ENCODE measurements around the gene CMTM4. TPM values are rescaled to one million over a fixed set of nuclear protein-coding genes. Genes with fewer than 3 reads are reported as not detected.

The CMTM4 gene
- total RNA-seq, 1 donor from 2014 or later = 10.4 TPM

DNA sequence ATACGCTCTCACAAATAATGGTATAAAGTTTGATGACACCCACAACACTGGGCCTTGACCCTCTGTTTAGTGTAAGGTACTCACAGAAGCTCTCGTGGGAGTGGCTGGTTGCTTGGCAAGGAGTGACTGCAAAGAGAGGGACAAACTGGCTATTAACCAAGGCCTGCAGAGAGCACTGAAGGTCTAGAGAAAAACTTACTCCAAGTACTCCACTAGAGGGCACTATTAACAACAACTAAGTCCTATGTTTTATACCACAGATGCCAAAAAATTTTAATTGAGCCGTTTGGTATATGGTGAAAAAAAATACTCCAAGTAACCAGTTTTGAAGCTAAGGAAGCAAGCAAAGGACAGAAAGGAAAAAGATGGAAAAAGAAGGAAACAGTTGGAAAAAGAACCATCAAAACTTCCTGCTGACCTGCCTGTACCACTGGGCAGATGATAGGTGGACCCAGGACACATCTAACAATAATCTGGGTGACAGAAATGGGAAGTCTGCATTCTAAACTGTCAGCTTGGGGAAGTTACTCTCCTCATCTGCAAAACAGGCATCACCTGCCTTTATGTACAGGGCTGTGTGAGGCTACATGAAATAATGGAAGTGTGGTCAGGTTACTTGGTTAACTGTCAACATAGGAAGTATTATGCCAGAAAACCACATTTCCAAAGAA lies 31.7 kb upstream of the CMTM4 start:
- H3K4me3 ChIP-seq (ENCODE audit: low read length in 3 of 3) = no peak overlapping the region
- peaks cover 2 to 13% (median 2%) of the 10 kb centered on the region in 3 donors for H3K4me1 ChIP-seq (ENCODE audit: control insufficient read depth in 3 of 3, insufficient read depth in 3 of 3, low read length in 3 of 3)
- no peaks in the 10 kb centered on the region for H3K9me3 ChIP-seq (ENCODE audit: control insufficient read depth in 3 of 3, low read length in 3 of 3)
- H3K27ac ChIP-seq (ENCODE audit: low read depth, low read length) = no peak overlapping the region
- peaks cover 63 to 89% (median 85%) of the 10 kb centered on the region in 3 donors for H3K36me3 ChIP-seq (ENCODE audit: control insufficient read depth in 3 of 3, insufficient read depth in 3 of 3, low read length in 3 of 3)
- H3K9ac ChIP-seq (ENCODE audit: low read depth in 1 of 3, low read length in 3 of 3) = no peak overlapping the region
- no peaks in the 10 kb centered on the region for H3K27me3 ChIP-seq (ENCODE audit: control insufficient read depth in 3 of 3, insufficient read depth in 3 of 3, low read length in 3 of 3)

DNA sequence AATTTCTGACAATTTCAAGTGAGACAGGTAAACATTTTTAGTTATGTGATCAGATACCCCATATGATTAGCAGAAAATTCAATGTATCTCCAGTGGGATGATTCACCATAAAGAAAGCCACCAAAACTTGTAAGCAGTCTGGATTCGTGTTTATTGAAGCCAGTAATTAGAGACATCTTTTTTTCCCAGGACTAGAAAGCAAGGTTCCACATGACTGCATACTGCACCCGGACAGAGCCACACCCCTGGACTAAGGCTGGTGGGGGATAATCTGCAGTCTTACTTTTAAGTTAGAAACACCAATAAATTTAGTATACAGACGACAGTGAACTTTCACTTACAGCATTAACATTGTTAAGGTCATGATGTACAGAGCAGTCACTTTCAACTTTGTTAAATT lies 24.2 kb upstream of the CMTM4 start:
- Histone ChIP-seq H3K27ac (ENCODE audit: low read depth, low read length) (no peak overlapping the region), H3K9me3 (ENCODE audit: control insufficient read depth in 3 of 3, low read length in 3 of 3) (no peaks in the 10 kb centered on the region), H3K4me1 (ENCODE audit: control insufficient read depth in 3 of 3, insufficient read depth in 3 of 3, low read length in 3 of 3) (no peaks in the 10 kb centered on the region), H3K27me3 (ENCODE audit: control insufficient read depth in 3 of 3, insufficient read depth in 3 of 3, low read length in 3 of 3) (no peaks in the 10 kb centered on the region), H3K9ac (ENCODE audit: low read depth in 1 of 3, low read length in 3 of 3) (no peak overlapping the region), H3K36me3 (ENCODE audit: control insufficient read depth in 3 of 3, insufficient read depth in 3 of 3, low read length in 3 of 3) (peaks cover 25 to 49% (median 43%) of the 10 kb centered on the region in 3 donors), H3K4me3 (ENCODE audit: low read length in 3 of 3) (no peak overlapping the region)

DNA sequence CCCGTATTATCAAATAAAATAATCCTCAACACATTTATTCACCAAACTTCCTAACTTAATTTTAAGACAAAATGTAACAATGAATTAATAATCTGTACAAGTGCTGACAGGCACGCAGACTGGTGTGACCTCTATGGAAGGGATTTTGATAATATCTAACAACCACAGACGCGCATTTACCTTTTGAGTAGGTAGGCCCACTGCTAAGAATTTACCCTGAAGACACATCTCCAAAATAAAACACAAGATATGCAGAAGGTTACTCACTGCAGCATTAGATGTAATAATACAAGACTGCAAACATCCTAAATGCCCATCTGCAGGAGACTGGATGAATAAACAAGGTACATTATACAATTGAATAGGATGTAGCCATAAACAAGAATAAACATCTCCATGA lies 22.7 kb upstream of the CMTM4 start:
- H3K4me1 ChIP-seq (ENCODE audit: control insufficient read depth in 3 of 3, insufficient read depth in 3 of 3, low read length in 3 of 3) = peaks cover 0 to 6% (median 2%) of the 10 kb centered on the region in 3 donors
- H3K4me3 ChIP-seq (ENCODE audit: low read length in 3 of 3) = no peak overlapping the region
- no peak overlapping the region for H3K27ac ChIP-seq (ENCODE audit: low read depth, low read length)
- no peaks in the 10 kb centered on the region for H3K27me3 ChIP-seq (ENCODE audit: control insufficient read depth in 3 of 3, insufficient read depth in 3 of 3, low read length in 3 of 3)
- peaks cover 16 to 36% (median 27%) of the 10 kb centered on the region in 3 donors for H3K36me3 ChIP-seq (ENCODE audit: control insufficient read depth in 3 of 3, insufficient read depth in 3 of 3, low read length in 3 of 3)
- H3K9ac ChIP-seq (ENCODE audit: low read depth in 1 of 3, low read length in 3 of 3) = no peak overlapping the region
- no peaks in the 10 kb centered on the region for H3K9me3 ChIP-seq (ENCODE audit: control insufficient read depth in 3 of 3, low read length in 3 of 3)

DNA sequence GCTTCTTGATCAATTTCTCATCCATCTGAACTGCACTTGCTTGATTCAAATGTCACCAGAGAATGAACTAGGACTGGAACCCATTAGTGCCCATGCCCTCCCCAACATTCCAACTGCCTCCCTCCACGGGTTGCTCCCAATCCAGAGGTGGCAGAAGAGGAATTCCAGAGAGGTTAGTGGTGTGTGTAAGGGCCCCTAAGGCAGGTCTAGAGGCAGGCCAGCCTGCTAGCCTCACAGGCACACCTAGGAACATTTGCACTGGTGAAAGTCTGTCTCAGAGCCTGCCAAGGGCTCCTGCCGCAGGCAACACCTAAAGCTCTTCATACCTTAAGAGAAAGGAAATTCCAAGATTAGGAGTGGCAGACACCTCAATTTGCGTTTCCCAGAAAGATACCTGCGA lies 21.2 kb upstream of the CMTM4 start:
- Histone ChIP-seq H3K27me3 (ENCODE audit: control insufficient read depth in 3 of 3, insufficient read depth in 3 of 3, low read length in 3 of 3) (no peaks in the 10 kb centered on the region), H3K36me3 (ENCODE audit: control insufficient read depth in 3 of 3, insufficient read depth in 3 of 3, low read length in 3 of 3) (peaks cover 3 to 21% (median 13%) of the 10 kb centered on the region in 3 donors)

GRCh38 chr16:66717112-66717675 lies 20.7 kb upstream of the CMTM4 start:
- H3K4me3 ChIP-seq (ENCODE audit: low read length in 3 of 3) = no peak overlapping the region
- no peak overlapping the region for H3K27ac ChIP-seq (ENCODE audit: low read depth, low read length)
- no peaks in the 10 kb centered on the region for H3K27me3 ChIP-seq (ENCODE audit: control insufficient read depth in 3 of 3, insufficient read depth in 3 of 3, low read length in 3 of 3)
- peaks cover 7 to 16% (median 10%) of the 10 kb centered on the region in 3 donors for H3K4me1 ChIP-seq (ENCODE audit: control insufficient read depth in 3 of 3, insufficient read depth in 3 of 3, low read length in 3 of 3)
- H3K9ac ChIP-seq (ENCODE audit: low read depth in 1 of 3, low read length in 3 of 3) = no peak overlapping the region
- peaks cover 2 to 15% (median 8%) of the 10 kb centered on the region in 3 donors for H3K36me3 ChIP-seq (ENCODE audit: control insufficient read depth in 3 of 3, insufficient read depth in 3 of 3, low read length in 3 of 3)
- H3K9me3 ChIP-seq (ENCODE audit: control insufficient read depth in 3 of 3, low read length in 3 of 3) = no peaks in the 10 kb centered on the region

More for the DNA sequence above, 21.2 kb upstream of the CMTM4 start:
- no peak overlapping the region for H3K9ac ChIP-seq (ENCODE audit: low read depth in 1 of 3, low read length in 3 of 3)
- H3K4me1 ChIP-seq (ENCODE audit: control insufficient read depth in 3 of 3, insufficient read depth in 3 of 3, low read length in 3 of 3) = peaks cover 7 to 10% (median 8%) of the 10 kb centered on the region in 3 donors
- H3K4me3 ChIP-seq (ENCODE audit: low read length in 3 of 3) = no peak overlapping the region
- no peaks in the 10 kb centered on the region for H3K9me3 ChIP-seq (ENCODE audit: control insufficient read depth in 3 of 3, low read length in 3 of 3)
- H3K27ac ChIP-seq (ENCODE audit: low read depth, low read length) = no peak overlapping the region

DNA sequence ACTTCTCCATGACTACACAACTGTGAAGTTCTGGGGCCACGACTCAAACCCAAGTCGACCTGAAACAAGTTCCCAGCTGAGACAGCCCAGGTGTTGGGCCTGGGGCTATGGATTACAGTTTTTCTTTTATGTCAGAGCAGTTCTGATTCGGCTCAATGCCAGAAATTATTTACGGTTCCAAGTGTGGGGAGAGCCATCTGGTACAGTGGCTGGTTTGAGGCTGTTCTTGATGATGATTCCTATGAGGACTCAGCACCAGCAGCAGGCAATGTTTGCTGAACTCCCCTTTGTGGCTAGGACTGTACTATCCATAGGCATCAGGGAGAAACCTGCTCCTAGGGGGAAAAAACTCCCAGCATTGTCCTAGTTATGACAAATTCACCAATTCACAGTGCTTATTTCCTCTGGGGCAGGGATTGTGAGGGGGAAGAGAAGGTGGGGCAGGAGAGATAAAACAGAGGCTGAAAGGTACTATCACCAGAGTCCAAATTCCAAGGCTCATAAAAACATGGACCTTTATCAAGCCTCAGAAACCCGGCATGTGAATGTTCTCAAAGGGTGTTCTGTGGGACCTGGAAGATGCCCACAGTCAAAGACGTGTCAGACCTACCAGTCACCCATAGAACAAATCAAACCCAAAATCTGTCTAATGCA lies 18.2 kb upstream of the CMTM4 start:
- no peak overlapping the region for H3K9ac ChIP-seq (ENCODE audit: low read depth in 1 of 3, low read length in 3 of 3)
- H3K27ac ChIP-seq (ENCODE audit: low read depth, low read length) = no peak overlapping the region
- no peaks in the 10 kb centered on the region for H3K9me3 ChIP-seq (ENCODE audit: control insufficient read depth in 3 of 3, low read length in 3 of 3)
- H3K4me3 ChIP-seq (ENCODE audit: low read length in 3 of 3) = no peak overlapping the region
- no peaks in the 10 kb centered on the region for H3K27me3 ChIP-seq (ENCODE audit: control insufficient read depth in 3 of 3, insufficient read depth in 3 of 3, low read length in 3 of 3)
- H3K36me3 ChIP-seq (ENCODE audit: control insufficient read depth in 3 of 3, insufficient read depth in 3 of 3, low read length in 3 of 3) = peaks cover 2 to 7% (median 4%) of the 10 kb centered on the region in 3 donors
- H3K4me1 ChIP-seq (ENCODE audit: control insufficient read depth in 3 of 3, insufficient read depth in 3 of 3, low read length in 3 of 3) = peaks cover 7 to 16% (median 10%) of the 10 kb centered on the region in 3 donors

DNA sequence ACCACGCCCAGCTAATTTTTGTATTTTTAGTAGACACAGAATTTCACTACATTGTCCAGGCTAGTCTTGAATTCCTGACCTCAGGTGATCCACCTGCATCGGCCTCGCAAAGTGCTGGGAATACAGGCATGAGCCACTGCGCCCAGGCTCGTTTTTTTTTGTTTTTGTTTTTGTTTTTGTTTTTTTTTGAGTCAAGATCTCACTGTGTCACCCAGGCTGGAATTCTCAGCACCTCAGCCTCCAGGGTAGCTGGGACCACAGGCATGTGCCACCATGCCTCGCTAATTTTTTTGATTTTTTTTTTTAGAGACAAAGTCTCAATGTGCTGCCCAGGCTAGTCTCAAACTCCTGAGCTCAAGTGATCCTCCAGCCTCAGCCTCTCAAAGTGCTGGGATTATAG lies 17.5 kb upstream of the CMTM4 start:
- Histone ChIP-seq H3K27ac (ENCODE audit: low read depth, low read length) (no peak overlapping the region), H3K36me3 (ENCODE audit: control insufficient read depth in 3 of 3, insufficient read depth in 3 of 3, low read length in 3 of 3) (peaks cover 2 to 4% (median 4%) of the 10 kb centered on the region in 3 donors), H3K4me1 (ENCODE audit: control insufficient read depth in 3 of 3, insufficient read depth in 3 of 3, low read length in 3 of 3) (peaks cover 7 to 16% (median 10%) of the 10 kb centered on the region in 3 donors), H3K9me3 (ENCODE audit: control insufficient read depth in 3 of 3, low read length in 3 of 3) (no peaks in the 10 kb centered on the region), H3K4me3 (ENCODE audit: low read length in 3 of 3) (no peak overlapping the region), H3K9ac (ENCODE audit: low read depth in 1 of 3, low read length in 3 of 3) (no peak overlapping the region), H3K27me3 (ENCODE audit: control insufficient read depth in 3 of 3, insufficient read depth in 3 of 3, low read length in 3 of 3) (no peaks in the 10 kb centered on the region)

DNA sequence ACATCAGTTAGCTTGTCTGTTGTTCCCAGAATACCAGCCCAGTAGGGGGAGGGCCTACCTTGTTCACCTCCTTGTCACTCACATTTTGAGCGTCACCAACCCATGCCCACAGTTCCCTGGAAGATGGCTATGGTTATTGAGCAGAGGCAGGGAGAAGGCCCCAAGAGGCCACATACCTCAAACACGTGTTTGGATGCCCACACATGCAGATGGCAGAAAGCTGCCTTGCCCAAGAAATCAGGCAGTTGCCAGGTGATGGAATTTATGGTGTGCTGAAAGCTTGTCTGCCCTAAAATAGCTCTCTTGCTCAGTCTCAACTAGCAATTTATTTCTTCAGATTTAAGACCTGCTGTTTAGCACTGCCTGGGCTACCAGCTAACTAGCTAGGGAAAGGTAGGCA lies 16.5 kb upstream of the CMTM4 start:
- Histone ChIP-seq H3K27ac (ENCODE audit: low read depth, low read length) (no peak overlapping the region), H3K27me3 (ENCODE audit: control insufficient read depth in 3 of 3, insufficient read depth in 3 of 3, low read length in 3 of 3) (no peaks in the 10 kb centered on the region), H3K9me3 (ENCODE audit: control insufficient read depth in 3 of 3, low read length in 3 of 3) (no peaks in the 10 kb centered on the region), H3K9ac (ENCODE audit: low read depth in 1 of 3, low read length in 3 of 3) (no peak overlapping the region), H3K4me3 (ENCODE audit: low read length in 3 of 3) (no peak overlapping the region), H3K4me1 (ENCODE audit: control insufficient read depth in 3 of 3, insufficient read depth in 3 of 3, low read length in 3 of 3) (peaks cover 7 to 16% (median 10%) of the 10 kb centered on the region in 3 donors), H3K36me3 (ENCODE audit: control insufficient read depth in 3 of 3, insufficient read depth in 3 of 3, low read length in 3 of 3) (peaks cover 0 to 4% (median 0%) of the 10 kb centered on the region in 3 donors)

DNA sequence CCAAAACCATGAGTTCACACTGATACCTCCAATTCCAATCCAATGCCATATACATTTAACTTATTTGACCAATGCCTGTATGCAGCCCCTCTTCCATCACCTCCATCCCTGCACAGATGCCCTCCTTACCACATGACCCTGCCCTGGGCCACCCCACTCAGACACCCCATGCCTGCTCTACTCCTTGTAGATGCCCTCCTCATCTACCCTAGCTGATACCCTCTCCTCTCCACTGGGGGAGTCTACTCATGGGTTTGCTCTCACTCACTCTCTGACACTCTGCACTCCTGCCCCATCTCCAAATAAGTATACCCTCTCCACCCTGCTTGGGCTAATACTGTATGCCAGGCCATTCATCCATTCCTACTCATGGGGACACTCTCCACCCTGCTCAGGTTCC lies 16.0 kb upstream of the CMTM4 start:
- Histone ChIP-seq H3K4me1 (ENCODE audit: control insufficient read depth in 3 of 3, insufficient read depth in 3 of 3, low read length in 3 of 3) (peaks cover 7 to 16% (median 10%) of the 10 kb centered on the region in 3 donors), H3K27me3 (ENCODE audit: control insufficient read depth in 3 of 3, insufficient read depth in 3 of 3, low read length in 3 of 3) (no peaks in the 10 kb centered on the region), H3K4me3 (ENCODE audit: low read length in 3 of 3) (no peak overlapping the region), H3K9me3 (ENCODE audit: control insufficient read depth in 3 of 3, low read length in 3 of 3) (no peaks in the 10 kb centered on the region), H3K9ac (ENCODE audit: low read depth in 1 of 3, low read length in 3 of 3) (no peak overlapping the region), H3K36me3 (ENCODE audit: control insufficient read depth in 3 of 3, insufficient read depth in 3 of 3, low read length in 3 of 3) (peaks cover 0 to 4% (median 0%) of the 10 kb centered on the region in 3 donors), H3K27ac (ENCODE audit: low read depth, low read length) (no peak overlapping the region)

GRCh38 chr16:66711581-66711980 lies 15.0 kb upstream of the CMTM4 start:
- peaks cover 8 to 17% (median 11%) of the 10 kb centered on the region in 3 donors for H3K4me1 ChIP-seq (ENCODE audit: control insufficient read depth in 3 of 3, insufficient read depth in 3 of 3, low read length in 3 of 3)
- no peak overlapping the region for H3K4me3 ChIP-seq (ENCODE audit: low read length in 3 of 3)
- no peaks in the 10 kb centered on the region for H3K9me3 ChIP-seq (ENCODE audit: control insufficient read depth in 3 of 3, low read length in 3 of 3)
- no peaks in the 10 kb centered on the region for H3K27me3 ChIP-seq (ENCODE audit: control insufficient read depth in 3 of 3, insufficient read depth in 3 of 3, low read length in 3 of 3)
- H3K36me3 ChIP-seq (ENCODE audit: control insufficient read depth in 3 of 3, insufficient read depth in 3 of 3, low read length in 3 of 3) = no peaks in the 10 kb centered on the region
- no peak overlapping the region for H3K27ac ChIP-seq (ENCODE audit: low read depth, low read length)
- H3K9ac ChIP-seq (ENCODE audit: low read depth in 1 of 3, low read length in 3 of 3) = no peak overlapping the region

Measured in skeletal muscle tissue (tissue), 4 donors.